ENCODE results near the gene STK11.

The STK11 gene

GRCh38 chr19:1248139-1248785 is 42.7 kb downstream of the STK11 start, which contains the start of gene MIDN:
MIDN (plus strand) TSS chr19:1248583; CDS start chr19:1250297, 1,714 bp downstream.
- peaks cover 47% of the 10 kb centered on the region for H3K79me2 ChIP-seq (ENCODE audit: insufficient read depth, low read length)
- H3K9me3 ChIP-seq (ENCODE audit: insufficient read depth, low read depth, low read length) = no peaks in the 10 kb centered on the region
- H3K4me3 ChIP-seq (ENCODE audit: low read length, poor library complexity, severe bottlenecking) = peak within 1 kb of the TSS; percentile 92
- H3K36me3 ChIP-seq (ENCODE audit: insufficient read depth, low read length) = no peaks in the 10 kb centered on the region
- H3K9me2 ChIP-seq (replicated peaks; ENCODE audit: low read depth, low read length) = no peaks in the 10 kb centered on the region
- H3K4me1 ChIP-seq (ENCODE audit: insufficient read depth, low read length, poor library complexity, severe bottlenecking) = peaks cover 19% of the 10 kb centered on the region
- peaks cover 8% of the 10 kb centered on the region; the same call in 1 of the 2 replicates for H3F3A ChIP-seq (ENCODE audit: low read depth)
- H3K4me2 ChIP-seq (ENCODE audit: low read depth, low read length, poor library complexity, severe bottlenecking) = peak within 1 kb of the TSS; percentile 76
- H3K9ac ChIP-seq (ENCODE audit: low read depth, low read length, poor library complexity, severe bottlenecking) = peak within 1 kb of the TSS; percentile 94
- H3K27me3 ChIP-seq (ENCODE audit: insufficient read depth, low read length, poor library complexity, severe bottlenecking) = no peaks in the 10 kb centered on the region
- H2AFZ ChIP-seq (ENCODE audit: low read length) = peak within 1 kb of the TSS; percentile 67; the same call in 1 of the 2 replicates
- peaks cover 31% of the 10 kb centered on the region for H4K20me1 ChIP-seq (ENCODE audit: insufficient read depth, low read length, poor library complexity, severe bottlenecking)
- no peak for TF ChIP-seq EZH2phosphoT487 (IDR thresholded peaks at IDR 0.05; ENCODE audit: borderline replicate concordance)
- TF ChIP-seq, protein P1, sequence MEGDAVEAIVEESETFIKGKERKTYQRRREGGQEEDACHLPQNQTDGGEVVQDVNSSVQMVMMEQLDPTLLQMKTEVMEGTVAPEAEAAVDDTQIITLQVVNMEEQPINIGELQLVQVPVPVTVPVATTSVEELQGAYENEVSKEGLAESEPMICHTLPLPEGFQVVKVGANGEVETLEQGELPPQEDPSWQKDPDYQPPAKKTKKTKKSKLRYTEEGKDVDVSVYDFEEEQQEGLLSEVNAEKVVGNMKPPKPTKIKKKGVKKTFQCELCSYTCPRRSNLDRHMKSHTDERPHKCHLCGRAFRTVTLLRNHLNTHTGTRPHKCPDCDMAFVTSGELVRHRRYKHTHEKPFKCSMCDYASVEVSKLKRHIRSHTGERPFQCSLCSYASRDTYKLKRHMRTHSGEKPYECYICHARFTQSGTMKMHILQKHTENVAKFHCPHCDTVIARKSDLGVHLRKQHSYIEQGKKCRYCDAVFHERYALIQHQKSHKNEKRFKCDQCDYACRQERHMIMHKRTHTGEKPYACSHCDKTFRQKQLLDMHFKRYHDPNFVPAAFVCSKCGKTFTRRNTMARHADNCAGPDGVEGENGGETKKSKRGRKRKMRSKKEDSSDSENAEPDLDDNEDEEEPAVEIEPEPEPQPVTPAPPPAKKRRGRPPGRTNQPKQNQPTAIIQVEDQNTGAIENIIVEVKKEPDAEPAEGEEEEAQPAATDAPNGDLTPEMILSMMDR (conservative IDR thresholded peaks at IDR 0.05; ENCODE audit: low read length) = peak; percentile 34

GRCh38 chr19:1248786-1249297 is 43.3 kb downstream of the STK11 start:
- Histone ChIP-seq H3K4me2 (ENCODE audit: low read depth, low read length, poor library complexity, severe bottlenecking) (peak overlapping the region; percentile 76), H3K79me2 (ENCODE audit: insufficient read depth, low read length) (peaks cover 49% of the 10 kb centered on the region), H3K36me3 (ENCODE audit: insufficient read depth, low read length) (no peaks in the 10 kb centered on the region; the same call in 1 of the 2 replicates), H4K20me1 (ENCODE audit: insufficient read depth, low read length, poor library complexity, severe bottlenecking) (peaks cover 37% of the 10 kb centered on the region), H3K9me2 (replicated peaks; ENCODE audit: low read depth, low read length) (no peaks in the 10 kb centered on the region), H2AFZ (ENCODE audit: low read length) (no peak overlapping the region), H3K9me3 (ENCODE audit: insufficient read depth, low read depth, low read length) (no peaks in the 10 kb centered on the region), H3K4me3 (ENCODE audit: low read length, poor library complexity, severe bottlenecking) (peak overlapping the region; percentile 92), H3K27me3 (ENCODE audit: insufficient read depth, low read length, poor library complexity, severe bottlenecking) (no peaks in the 10 kb centered on the region), H3F3A (ENCODE audit: low read depth) (peaks cover 8% of the 10 kb centered on the region; the same call in 1 of the 2 replicates), H3K4me1 (ENCODE audit: insufficient read depth, low read length, poor library complexity, severe bottlenecking) (peaks cover 21% of the 10 kb centered on the region), H3K9ac (ENCODE audit: low read depth, low read length, poor library complexity, severe bottlenecking) (peak overlapping the region; percentile 94)
- TF ChIP-seq, protein P1 (conservative IDR thresholded peaks at IDR 0.05; ENCODE audit: low read length) = peak; percentile 72
- TF ChIP-seq EZH2phosphoT487 (IDR thresholded peaks at IDR 0.05; ENCODE audit: borderline replicate concordance) = no peak

GRCh38 chr19:1249298-1249989 is 43.9 kb downstream of the STK11 start:
- Histone ChIP-seq H3K79me2 (ENCODE audit: insufficient read depth, low read length) (peaks cover 51% of the 10 kb centered on the region), H2AFZ (ENCODE audit: low read length) (peak overlapping the region; percentile 67; the same call in 1 of the 2 replicates), H3K9me3 (ENCODE audit: insufficient read depth, low read depth, low read length) (no peaks in the 10 kb centered on the region), H3K4me3 (ENCODE audit: low read length, poor library complexity, severe bottlenecking) (peak overlapping the region; percentile 92), H3F3A (ENCODE audit: low read depth) (peaks cover 8% of the 10 kb centered on the region; the same call in 1 of the 2 replicates), H3K36me3 (ENCODE audit: insufficient read depth, low read length) (peaks cover 4% of the 10 kb centered on the region; the same call in 1 of the 2 replicates), H3K4me1 (ENCODE audit: insufficient read depth, low read length, poor library complexity, severe bottlenecking) (peaks cover 23% of the 10 kb centered on the region), H4K20me1 (ENCODE audit: insufficient read depth, low read length, poor library complexity, severe bottlenecking) (peaks cover 43% of the 10 kb centered on the region), H3K9me2 (replicated peaks; ENCODE audit: low read depth, low read length) (no peaks in the 10 kb centered on the region), H3K9ac (ENCODE audit: low read depth, low read length, poor library complexity, severe bottlenecking) (peak overlapping the region; percentile 95), H3K27me3 (ENCODE audit: insufficient read depth, low read length, poor library complexity, severe bottlenecking) (no peaks in the 10 kb centered on the region), H3K4me2 (ENCODE audit: low read depth, low read length, poor library complexity, severe bottlenecking) (peak overlapping the region; percentile 76)
- TF ChIP-seq, protein P1 (conservative IDR thresholded peaks at IDR 0.05; ENCODE audit: low read length) = no peak
- TF ChIP-seq EZH2phosphoT487 (IDR thresholded peaks at IDR 0.05; ENCODE audit: borderline replicate concordance) = no peak

All from Loucy (cell line).